Stimulated activated CD8-positive, alpha-beta memory T cell treated with anti-CD3 and anti-CD28 coated beads, Interleukin-4, amount 100 ng/mL, for 24 hours (primary cell): ENCODE results near the gene RBM28.
"Not testable (repeated sequence)": the region's sequence is repeated elsewhere in the genome, so short reads cannot be mapped to it uniquely, and the experiment has no call there.

ENCODE experiments used
- DNase-seq: peaks from one replicate; pipeline ENCODE4 v3.0.0-alpha.2; 2020; ENCODE audit warnings: low read depth

The RBM28 gene

DNA sequence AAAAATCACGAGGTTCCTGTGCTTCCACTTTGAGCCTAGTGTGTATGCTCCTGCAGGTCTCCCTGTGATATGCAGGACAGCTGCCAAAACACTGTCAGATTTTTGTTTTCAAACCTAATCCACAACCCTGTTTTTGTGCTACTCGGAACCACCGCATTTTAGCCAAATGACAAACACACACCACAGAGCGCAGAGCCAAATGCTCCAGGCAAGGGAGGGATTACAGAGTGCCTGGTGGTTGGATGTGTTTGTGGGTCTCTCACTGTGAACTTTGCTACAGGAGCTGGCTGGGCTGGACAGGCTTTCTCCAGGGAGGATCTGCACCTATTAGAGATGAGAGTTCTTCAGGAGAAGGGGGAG lies 5.7 kb upstream of the RBM28 start:
- no peak for DNase-seq

DNA sequence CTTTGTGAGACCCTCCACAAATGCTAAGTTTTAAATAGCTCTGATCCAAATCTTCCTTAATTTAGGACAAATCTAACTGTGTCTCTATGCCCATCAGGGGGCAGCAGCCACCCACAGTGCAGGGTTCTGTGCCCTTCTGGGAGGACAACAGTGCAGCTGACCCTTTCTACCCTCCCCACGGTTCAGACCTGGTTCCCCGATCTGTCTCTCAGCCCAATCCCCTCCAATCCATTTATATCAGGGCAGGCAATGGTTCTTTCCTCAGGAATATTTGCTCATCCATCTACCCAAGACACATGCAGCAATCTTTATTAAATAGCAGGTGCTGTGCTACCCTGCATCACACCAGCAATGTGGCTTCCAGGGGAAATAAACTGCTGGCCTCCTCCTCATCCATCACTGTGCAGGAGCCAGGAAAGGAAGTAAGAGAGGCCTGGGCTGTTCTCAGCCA lies 4.0 kb upstream of the RBM28 start:
- DNase-seq, result peak; percentile 42

DNA sequence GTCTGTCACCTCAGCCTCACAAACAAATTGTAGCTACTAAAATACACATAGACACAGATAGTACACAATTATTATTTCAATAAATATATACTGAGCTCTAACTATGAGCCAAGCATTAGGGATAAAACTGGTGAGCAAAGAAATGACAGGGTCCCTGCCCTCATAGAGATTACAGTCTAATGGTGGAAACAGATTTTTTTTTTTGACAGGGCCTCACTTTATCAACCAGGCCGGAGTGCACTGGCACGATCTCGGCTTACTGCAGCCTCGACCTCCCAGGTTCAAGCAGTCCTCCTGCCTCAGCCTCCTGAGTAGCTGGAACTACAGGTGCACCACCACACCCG lies 695 bp upstream of the RBM28 start:
- DNase-seq, result no peak

DNA sequence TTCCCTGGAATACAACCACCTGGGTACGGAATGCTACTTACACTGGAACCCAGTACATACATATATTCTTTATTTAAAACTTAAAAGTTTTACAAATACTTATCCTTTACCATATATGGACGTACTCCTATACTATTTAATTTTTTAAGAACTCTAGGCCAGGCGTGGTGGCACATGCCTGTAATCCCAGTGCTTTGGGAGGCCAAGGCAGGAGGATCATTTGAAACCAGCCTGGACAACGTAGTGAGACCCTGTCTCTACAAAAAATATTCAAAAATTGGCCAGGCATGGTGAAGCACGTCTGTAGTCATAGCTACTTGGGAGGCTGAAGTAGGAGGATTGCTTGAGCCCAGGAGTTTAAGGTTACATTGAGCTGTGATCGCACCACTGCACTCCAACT lies 2.0 kb downstream of the RBM28 start:
- no peak for DNase-seq

DNA sequence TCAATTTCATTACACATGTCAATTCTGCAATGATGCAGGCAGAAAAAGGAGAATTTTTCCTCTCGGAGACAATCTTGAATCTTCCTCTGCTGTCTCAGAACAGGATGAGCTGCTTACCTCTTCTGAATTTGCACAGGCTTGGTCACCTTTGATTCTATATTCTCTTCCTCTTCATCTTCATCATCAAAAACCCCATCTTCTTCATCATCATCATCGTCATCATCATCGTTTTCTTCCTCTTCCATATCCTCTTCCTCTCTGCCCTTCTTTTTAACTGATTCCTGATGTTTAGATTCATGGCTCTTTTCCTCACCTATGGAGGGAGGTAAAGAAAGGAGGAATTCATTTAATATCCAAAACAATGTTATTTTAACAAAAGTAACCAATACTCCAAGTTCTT lies 8.0 kb downstream of the RBM28 start:
- no peak for DNase-seq

DNA sequence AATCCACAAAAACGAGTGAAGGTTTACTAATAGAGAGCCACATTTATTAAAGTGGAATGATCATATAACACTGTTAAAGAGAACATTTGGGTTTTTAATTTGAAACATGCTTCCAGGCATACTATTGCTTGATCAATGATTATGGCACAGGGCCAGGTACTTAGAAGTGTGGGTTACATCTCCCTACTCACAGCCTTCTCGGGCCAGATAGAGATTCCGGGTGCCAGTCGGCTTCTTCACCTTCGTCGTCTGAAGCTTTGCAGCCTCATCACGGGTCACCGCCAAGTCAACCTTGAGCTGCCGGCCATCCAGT lies 19.4 kb downstream of the RBM28 start:
- no peak for DNase-seq

DNA sequence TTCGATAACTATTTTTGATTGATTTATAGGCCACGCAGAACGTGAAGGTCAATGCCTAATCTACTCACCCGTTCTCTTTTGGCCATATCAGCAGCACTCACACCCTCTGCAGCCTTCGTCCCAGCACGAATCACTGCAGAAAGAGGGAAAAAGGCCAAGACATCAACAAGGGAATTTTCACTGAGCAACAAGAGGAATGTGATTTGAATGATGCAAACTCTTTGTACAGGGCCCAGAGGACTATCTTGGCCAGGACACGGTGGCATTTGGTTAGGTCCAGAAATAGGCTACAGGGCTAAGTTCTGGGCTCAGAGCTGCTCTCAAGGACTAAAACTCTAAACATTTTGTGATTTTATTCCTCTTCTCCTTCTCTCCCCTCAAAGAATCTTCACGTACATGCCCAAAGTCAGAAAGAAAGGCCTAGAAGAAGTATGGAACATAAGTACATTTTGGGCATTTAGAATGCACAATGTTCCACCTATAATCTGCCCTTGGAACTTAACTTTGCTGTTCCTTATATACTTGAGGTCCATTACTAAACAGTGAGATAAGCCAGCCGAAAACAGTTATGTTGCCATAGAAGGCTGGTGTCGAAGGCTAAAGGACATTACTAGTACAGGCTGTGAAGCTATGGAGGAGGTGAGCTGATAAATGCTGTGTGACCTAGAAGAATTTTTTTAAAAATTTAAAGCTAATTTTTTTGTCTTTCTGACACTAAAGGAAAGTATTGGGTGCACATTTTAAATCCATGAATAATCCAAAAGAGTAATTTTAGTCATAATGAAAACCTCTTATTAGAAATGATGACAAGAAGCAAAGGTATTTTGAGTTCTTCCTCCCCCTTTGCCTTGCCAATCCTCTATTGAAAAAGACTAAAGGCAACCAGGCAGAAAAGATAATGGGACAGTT lies 20.0 kb downstream of the RBM28 start:
- DNase-seq, result no peak

DNA sequence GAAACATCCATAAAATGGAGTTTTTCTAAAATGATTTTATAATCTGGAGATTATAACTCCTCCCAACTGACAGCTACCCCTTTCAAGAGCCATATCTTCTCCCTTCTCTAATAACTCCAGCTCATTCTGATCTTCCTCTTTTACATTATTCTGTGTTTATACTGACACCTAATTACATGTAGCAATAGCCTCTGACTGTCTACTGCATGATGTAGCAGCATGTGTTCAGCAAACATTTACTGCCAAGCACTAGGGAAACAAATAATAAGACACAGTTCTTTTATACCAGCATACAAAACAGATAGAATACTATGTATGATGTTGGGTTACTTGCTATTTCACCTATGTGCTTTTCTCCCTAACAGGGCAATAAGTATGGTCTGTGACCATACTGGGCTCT lies 20.7 kb downstream of the RBM28 start:
- no peak for DNase-seq

DNA sequence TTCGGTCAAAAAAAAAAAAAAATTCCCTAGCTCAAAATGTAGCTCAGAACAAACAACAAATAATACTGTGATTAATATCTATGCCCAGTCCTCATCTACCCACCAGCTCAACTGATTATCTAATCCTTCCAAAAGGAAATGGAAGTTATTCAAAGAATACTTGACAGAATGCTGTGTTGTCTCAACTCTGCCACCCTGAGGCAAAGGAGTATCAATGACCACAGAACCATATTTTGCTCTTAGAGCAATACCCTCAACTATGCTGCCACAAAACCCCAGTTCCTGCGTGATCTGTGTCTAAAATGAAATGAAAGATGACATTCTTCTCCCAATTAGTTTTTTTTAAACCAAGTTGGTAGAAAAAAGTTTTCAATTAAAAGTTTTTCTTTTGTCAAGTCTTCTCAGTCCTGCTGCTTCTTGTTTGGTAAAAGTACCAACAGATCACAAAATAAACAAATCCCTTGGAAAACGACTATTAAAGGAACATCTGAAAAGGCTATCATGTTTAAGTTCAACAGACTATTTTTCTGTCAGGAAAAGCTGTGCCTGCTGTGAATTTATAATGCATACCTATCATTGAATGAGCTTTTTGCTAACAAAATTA lies 21.6 kb downstream of the RBM28 start:
- DNase-seq, result no peak

DNA sequence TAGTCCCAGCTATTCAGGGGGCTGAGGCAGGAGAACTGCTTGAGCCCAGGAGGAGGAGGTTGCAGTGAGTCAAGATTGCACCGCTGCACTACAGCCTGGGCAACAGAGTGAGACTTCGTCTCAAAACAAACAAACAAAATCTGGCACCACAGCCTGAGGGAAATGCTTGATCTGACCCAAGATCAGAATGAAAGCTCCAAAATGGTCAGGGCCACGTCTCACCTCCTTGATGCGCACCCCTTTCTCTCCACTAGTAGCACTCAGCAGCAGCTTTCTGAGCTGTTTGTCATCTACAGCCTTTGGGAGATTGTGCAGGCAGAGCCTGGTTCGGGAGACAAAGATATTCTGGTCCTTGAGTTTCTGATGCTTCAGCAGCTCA lies 22.7 kb downstream of the RBM28 start:
- DNase-seq, result no peak

DNA sequence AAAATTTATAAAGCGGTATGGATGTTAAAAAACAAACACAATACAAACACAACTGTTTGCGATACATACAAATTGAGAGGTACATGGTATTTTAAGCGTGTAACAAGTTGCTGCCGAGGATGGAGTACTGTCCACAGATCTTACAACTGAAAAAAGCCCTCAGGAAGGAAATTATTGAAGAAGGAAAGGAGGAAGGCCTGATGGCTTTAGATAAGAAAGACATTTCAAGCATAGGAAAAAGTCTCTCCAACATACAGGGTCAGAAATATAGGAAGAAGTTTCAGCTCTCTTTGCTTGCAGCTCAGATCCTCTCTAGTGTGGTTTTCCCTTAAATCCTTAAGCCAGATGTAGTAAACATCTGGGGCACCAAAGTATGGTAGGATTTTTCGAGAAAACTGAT lies 25.0 kb downstream of the RBM28 start:
- no peak for DNase-seq

DNA sequence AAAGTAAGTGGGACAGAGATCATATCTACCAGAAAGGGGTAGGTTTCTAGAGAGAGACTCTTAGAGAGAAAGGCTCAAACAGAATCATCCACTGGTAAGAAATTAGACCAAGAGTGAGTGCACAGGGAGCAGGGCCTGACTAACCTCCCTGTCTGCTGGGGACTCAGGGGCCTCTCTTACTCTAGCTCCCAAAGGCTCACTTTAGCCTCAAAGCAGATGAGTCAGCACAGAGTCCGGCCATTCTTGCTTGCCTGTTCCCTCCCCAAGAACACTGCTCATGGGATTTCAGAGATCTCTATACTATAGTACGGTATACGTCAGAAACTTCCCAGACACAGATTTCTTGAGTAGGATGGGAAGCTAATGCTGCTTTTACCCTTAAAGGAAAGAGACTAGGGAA lies 32.7 kb downstream of the RBM28 start:
- DNase-seq, result no peak

DNA sequence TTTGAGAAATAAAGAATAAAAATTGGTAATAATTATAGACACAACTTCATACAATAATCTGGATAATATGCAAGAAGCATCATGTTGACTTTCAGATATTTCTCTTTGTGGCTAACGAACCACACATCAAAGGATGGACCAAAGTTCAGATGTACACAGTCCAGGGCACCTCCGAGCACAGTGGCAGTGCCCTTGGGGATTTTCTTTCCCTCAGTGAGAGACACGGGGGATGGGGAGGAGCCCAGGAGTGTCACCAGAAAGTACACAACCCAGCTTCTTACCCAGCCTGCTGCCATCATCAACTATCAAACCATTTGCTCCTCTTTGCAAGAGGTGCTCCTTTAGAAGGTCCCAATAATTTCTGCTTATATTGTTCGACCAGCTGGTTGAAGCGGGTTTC lies 33.2 kb downstream of the RBM28 start:
- no peak for DNase-seq

DNA sequence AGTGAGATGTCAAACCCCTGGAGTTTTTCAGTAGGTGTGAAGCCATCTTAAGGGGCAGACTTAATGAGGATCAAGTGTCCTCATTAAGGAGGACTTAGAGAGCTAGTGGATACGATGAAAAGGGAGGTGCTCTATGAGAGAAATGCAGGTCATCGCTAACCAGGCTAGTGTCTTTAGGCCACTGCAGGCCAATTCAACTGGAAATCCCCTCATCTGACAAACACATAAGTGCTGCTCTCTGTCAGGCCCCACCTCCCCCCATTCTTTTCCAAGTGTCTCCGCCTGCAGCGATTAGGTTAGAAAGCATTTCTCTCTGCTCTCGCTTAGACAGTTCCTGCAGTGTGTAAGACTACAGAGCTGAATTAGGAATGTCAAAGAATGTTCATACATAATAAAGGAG lies 33.7 kb downstream of the RBM28 start:
- DNase-seq, result no peak

DNA sequence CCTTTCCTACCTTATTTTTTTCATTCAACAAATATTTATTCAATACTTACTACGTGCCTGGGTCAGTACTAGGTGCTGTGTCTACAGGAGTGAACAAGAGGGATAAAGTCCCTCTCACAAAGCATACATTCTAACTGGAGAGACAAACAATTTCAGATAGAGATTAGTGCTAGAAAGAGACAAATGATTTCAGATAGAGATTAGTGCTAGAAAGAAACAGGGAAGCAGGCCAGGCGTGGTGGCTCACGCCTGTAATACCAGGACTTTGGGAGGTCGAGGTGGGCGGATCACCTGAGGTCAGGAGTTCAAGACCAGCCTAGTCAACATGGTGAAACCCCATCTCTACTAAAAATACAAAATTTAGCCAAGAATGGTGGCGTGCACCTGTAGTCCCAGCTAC lies 34.6 kb downstream of the RBM28 start:
- no peak for DNase-seq

DNA sequence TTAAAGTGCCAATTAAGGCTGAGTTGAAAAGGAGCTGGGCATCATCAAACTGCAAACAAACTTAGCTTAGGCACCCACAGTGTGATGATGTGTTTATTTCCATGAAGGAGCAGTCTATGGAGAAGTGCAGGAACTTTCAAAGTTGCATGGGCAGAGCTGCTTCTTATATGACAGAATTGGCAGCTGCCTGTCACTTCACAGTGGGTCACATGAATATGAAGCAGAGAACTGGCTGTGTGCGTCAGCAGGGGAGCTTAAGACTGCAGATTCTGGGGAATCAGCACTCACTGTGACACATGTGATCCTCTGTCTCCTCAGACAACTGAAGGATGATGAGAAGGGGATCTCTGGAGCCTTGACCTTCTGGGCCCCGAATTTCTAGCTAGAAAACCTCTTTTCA lies 36.6 kb downstream of the RBM28 start:
- no peak for DNase-seq

DNA sequence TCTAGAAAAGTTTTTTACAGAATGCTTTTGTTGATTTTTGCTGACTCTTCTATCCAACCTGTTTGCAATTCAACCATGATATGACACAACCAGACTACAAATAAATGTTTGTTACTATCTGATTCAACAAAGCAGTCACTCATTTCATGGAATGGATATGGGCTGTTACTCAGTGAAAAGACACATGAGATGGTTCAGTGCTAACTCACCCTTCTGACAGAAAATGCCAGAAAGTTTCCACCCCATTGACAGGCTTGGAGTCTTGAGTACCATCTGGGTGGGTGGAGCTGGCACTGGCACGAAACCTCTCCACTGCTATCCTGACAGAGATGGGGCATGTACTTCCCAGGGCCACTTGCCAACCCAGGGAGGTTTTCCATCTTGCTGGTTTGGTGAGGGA lies 39.5 kb downstream of the RBM28 start:
- no peak for DNase-seq

DNA sequence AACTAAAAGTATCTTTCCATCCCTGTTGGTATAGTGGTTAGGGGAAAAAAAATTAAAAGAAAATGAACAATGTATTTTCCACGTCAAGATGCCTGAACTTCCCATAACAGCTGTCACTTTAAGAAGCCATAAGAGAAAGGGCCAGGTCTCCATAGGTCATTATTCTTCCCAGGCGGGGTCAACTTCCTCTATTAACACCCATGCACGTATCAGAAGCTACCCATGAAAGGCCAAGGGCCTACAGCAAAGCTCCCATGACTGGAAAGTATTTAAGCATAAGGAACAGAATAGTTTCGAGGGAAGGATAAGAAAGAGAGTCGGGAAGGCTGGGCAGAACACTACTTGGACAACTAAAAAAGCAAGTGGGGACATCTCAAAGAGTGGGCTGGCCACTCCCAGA lies 40.1 kb downstream of the RBM28 start:
- DNase-seq, result no peak

DNA sequence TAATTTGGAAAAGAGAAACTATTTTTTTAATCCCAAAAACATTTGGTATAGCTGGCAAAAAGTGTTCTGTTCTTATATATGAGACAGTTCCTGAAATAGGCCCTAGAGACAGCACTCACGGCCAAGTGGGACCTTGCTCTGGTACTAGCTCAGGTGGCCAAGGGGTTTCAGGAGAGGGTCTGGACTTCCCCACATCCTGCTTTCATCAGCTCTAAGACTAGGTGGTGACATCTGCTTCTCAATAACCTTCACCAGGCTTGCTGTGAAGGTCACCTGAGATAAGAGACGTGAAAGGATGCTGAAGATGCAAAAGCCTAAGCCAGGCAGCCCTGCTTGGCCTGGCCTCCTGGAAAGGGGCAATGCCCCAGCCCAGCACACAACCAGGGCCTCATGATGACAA lies 40.6 kb downstream of the RBM28 start:
- DNase-seq, result no peak

DNA sequence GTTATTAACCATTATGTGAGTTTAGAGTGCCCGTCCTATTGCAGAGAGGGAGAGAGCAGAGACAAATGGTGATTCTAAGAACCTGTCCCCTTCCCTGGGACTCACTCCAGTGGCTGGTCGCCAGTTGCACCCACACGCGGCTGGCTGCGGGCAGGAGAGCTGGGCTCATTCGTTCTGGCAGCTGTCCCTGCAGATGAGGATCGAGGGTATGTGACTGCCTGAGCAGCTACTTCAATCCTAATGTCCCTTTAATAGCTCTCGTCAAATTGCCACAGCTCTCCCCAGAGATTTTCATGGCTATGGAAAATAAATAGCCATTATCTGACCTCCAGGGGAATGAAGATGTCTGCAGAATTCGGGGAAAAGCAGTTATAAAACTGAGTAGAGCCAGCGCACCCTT lies 41.6 kb downstream of the RBM28 start:
- DNase-seq, result no peak

DNA sequence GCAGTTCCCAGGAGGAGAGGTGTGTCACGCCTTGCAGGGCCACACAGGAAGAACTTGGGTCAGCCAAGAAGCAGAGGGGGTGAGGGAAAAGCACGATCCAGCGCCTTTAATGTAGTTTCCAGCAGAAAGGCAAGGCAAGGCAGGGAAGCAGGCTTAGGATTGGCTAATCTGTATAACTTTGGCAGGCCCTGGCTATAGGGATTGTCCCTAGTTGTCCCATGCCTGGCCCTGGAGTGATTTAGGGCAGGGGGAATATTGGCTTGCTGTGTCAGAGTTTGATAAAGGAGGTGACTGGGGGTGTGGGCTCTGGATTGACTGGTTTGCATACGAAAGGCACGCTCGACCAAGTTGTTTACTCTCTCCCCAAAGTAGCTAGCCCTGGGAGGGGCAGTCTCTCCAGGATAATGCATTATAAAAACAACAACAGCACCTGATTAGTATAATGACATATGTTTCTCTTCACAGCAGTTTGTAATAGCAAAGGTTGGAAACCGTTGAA lies 44.5 kb downstream of the RBM28 start:
- DNase-seq, result no peak

DNA sequence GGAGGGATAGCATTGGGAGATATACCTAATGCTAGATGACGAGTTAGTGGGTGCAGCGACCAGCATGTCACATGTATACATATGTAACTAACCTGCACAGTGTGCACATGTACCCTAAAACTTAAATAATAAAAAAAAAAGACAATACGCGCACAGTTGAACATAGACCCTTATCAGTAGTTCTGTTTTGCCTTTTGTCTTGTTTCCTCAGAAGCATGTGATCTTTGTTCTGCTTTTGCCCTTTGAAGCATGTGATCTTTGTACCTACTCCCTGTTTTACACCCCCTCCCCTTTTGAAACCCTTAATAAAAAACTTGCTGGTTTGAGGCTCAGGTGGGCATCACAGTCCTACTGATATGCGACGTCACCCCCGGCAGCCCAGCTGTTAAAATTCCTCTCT lies 45.7 kb downstream of the RBM28 start:
- not testable (repeated sequence) for DNase-seq

DNA sequence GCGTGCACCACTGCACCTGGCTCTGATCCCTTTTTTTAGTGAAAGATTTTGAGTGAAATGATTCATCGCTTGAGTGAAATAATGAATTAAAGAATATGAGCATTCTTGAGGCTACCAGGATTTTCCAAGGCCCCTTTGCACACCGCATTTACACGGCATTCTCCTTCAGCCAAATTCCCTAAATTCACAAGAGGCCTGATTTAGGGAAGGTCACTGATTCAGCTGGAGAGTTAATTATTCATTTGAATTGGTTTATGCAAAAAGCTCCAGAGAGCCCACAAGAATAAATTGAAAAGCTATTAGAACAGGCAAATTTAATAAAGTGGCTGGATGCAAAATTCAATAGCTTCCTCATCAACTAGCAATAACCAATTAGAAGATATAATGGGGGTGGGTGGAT lies 56.2 kb downstream of the RBM28 start:
- DNase-seq, result no peak

DNA sequence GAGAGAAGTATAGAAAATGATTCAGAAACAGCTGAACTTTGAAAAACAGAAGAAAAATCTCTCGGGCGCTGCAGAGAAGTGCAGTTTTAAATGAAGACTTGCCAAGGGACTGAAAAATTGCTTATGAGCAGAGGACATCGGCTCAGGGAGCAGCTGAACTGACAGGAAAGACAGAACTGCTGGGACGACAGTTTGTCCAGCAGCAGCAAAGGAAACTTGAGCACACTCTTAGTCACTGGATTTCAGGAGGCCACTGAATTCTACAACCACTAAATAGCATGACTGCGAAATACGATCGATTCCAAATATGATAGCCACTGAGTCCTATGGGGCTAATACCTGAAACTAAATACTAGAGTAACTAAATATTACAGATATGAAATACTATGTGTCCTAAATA lies 59.6 kb downstream of the RBM28 start:
- DNase-seq, result no peak
